ENCODE results near the gene CIBAR2. TPM values are rescaled to one million over a fixed set of nuclear protein-coding genes. Genes with fewer than 3 reads are reported as not detected.

CIBAR2 gene
- total RNA-seq, 1 donor from 2014 or later, result not detected

DNA sequence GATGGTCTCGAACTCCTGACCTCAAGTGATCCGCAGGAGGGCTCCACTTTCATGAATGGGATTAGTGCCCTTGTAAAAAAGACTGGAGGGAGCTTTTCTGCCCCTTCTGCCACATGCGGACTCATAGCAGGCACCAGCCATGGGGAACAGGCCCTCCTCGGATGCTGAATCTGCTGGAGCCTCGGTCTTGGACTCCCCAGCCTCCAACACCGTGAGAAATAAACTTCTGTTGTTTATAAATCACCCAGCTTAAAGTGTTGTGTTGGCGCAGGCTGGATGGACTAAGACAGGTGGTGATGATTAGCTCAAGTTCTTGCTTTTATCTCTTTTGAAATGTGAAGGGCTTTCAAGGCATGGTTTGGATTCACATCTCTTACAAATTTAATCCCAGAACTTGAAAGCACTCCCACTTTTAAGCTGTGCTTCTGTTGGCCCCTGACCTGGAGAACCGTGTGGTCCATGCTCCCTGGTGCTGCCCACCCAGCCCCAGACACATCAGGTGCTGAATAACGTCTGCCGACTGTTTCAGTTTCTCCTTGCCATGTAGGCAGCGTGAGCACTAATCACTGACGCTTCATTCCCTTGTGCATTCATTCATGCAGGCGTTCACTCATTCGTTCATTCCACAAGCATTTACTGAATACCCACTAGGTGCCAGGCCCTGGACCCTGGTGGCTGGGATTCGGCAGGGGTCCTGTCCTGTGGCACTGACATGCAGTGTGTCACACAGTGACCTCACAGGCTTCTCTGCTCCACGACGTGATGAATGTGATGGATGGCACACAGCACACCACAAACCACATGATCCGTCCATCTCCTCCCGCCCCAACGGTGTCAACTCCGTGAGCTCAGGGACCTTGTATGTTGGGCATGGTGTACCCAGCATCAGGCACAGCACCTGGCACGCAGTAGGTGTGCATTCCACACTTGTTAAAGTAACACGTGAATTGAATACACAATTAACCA is 8.9 kb downstream of the CIBAR2 start:
- DNase-seq (ENCODE audit: low spot score), result no peak

DNA sequence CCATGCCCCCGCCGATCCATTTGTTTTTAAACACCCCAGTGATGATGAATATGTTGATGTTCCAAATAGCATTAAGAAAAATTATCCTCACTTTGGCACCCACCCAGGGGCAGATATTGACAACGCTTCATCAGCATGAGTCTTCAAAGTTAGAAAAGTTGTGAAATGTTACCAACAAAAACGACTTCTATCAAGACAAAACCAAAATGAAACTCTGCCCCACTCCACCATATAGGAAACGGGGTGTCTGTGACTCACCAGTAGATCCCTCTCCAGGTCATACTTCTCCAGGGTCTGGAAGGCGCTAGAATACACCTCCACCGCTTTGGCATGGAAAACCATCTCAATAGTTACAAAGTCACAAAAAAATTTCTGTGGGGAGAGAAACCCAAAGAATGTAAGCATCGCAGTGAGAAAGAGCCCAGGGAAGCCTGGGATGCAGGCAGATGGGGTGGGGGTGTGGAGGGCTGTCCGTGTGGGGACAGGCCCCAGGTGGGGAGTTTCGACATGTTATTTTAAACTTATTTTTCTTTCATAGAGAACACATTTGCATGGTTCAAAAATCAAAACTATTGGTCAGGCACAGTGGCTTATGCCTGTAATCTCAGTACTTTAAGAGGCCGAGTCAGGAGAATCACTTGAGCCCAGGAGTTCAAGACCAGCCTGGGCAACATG is 10.2 kb downstream of the CIBAR2 start:
- DNase-seq (ENCODE audit: low spot score), result no peak

DNA sequence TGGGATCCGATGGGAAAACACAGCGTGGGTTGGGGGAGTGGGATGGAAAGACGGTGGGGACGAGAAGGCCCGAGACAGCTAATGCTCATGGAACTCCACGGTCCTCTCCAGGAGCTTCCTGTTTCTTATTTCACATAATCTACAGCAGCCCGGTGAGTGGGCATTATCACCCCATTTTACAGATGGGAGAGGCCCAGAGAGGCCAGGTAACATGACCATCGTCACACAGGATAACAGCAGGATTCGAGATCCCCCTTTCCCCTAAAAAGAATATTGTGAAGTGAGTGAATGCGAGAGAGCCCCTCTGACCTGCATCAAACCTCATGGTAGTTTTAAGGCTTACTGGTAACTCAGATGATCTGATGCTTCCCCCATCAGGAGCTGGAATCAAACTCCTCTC is 12.0 kb downstream of the CIBAR2 start:
- DNase-seq (ENCODE audit: low spot score), result no peak

DNA sequence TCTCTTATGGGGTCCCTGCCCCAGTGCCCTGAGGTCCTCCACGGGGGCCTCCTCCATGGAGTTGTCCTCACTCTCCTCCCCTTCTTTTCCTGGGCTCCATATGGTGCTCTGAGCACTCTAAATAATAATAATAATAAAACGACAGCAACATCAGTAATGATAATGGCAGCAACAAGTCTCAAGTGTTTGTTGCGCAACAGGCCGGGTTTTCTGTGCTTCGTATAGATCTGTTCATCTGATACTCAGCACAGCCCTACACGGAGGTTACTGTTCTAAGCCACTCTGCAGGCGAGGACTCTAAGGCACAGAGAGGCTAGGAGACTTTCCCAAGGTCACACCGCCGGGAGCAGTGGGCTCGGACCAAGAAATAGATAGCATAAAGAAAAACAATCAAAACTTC is 13.7 kb downstream of the CIBAR2 start:
- no peak for DNase-seq (ENCODE audit: low spot score)

DNA sequence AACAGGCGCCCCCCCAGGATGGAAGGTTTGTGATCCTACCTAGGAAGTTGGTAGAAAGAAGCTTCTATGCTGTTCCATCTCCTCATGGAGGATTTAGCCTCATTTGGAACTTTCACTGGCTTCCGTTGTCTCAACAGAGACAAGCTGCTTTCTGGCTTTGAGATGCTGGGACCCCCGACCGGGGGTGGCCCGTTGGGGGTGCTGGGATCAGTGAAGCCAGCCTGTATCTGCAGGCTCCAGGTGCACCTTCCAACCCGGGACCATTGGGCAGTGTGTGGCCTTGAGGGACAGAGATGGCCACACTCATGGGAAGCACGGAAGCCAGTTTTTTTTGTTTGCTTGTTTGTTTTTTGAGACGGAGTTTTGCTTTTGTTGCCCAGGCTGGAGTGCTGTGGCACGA is 15.4 kb downstream of the CIBAR2 start:
- no peak for DNase-seq (ENCODE audit: low spot score)

DNA sequence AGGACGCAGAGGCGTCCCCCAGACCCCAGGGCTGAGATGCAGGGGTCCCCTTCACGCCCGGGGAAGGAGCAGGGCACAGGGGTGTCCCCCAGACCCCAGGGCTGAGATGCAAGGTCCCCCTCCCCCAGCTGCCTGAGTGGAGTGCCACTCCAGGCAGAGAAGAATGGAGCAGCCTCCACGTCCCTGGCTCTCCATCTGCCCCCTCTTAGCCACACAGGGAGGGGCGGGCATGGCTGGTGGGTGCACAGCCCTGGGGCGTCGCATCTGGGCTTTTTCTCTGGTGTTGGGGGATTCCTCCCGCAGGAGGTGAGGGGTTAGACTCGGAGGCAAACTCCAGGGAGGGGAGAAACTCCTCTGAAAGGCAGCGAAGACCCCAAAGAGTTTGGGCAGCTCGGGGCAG is 17.5 kb downstream of the CIBAR2 start:
- DNase-seq (ENCODE audit: low spot score), result no peak

DNA sequence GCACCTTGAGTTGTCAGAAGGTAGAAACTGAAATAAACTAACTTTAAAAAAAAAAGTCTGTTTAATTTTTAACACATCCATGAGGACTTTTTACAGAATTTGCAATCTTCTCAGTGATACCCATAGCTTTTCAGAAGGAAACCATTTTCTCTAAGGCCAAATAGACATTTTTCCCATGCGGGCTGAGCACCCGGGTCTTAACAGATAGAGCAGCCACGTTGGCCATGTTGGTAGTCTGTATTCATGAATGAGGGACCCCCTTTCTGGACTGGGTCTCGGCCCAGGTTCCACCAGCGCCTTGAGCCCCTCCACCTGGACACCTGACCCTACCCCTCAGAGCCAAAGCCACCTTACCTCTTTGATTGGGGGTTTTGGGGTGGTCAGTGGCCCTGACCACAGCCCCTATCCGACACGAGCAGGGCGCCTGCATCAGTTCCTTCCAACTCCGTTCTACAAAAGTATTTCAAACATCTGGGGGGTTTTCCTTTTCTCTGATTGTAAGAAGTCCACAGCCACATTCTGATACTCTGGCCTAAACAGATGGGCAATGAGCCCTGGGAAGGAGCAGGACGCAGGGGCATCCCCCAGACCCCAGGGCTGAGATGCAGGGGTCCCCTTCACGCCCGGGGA is 18.0 kb downstream of the CIBAR2 start:
- no peak for DNase-seq (ENCODE audit: low spot score)

DNA sequence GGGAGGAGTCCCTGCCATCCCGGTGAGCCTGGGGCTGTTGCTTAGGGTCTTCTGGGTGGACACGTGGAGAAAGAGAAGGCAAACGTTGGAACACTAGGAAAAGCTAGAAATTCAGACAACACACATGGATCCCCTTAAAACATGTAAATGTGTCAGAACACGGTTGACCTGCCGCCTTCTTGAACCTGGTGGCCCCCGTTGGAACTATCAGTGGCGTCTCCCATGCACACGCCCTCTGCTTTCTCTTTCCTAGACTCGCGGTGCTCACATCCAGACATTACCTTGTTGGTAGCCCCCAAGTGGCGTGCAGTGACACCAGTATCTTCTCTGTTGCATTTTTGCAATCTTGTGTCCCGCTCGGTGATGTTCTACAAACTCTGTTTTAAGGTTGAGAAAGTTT is 18.6 kb downstream of the CIBAR2 start:
- no peak for DNase-seq (ENCODE audit: low spot score)

DNA sequence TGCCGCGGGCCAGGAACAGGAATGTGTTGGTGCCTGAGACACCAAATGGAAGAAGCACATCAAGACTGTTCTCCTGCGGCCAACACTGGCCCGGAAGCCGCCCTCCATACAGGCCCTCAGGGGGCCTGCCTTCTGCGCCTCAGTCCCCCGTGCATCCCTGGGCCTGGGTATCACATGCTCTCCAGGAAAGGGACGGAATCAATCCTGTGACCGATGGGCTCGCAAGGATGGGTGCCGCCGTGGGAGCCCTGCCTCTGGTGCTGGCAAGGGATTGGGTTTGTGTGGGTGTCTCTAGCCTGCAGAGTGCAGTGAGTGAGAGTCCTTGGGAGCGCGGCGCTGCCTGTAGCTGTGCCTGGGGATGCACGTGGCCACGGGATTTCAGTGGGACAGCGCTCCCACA is 19.4 kb downstream of the CIBAR2 start:
- DNase-seq (ENCODE audit: low spot score), result no peak

DNA sequence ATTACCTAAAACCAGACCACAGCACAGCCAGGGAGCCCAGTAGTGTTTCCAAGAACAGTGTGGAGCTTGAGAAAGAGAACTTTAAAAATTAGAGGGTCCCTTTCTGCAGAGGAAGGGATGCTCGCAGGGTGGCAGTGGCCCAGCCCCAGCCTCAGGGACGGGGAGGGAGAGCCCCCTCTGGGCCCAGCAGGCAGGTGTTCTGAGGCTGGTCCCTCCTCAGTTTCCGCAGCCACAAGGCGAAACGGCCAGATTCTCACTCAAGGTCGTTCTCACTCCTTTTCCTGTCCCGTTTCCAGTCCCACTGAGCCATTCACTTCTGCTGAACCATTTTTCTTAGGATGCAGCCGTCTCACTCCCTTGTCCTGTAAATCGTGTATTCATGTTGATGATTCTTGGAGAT is 20.0 kb downstream of the CIBAR2 start:
- DNase-seq (ENCODE audit: low spot score), result no peak

DNA sequence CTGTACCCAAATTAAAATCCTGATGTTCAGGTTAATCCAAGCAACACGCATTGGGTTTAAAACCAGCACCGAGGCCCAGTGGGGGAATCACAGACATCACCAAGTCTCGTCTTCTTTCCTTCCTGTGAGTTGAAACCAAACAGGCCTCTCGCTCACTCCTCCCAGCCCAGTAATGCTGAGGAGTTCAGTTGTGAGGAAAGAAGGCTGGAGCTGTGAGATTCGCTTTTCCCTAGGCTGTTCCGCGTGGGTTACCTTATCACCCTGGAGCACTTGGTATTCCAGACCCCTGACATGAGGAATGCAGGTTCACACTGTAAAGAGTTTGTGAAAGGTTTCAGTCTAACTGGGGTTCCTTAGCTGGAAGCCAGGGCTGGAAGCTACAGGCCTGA is 20.8 kb downstream of the CIBAR2 start:
- DNase-seq (ENCODE audit: low spot score), result no peak

DNA sequence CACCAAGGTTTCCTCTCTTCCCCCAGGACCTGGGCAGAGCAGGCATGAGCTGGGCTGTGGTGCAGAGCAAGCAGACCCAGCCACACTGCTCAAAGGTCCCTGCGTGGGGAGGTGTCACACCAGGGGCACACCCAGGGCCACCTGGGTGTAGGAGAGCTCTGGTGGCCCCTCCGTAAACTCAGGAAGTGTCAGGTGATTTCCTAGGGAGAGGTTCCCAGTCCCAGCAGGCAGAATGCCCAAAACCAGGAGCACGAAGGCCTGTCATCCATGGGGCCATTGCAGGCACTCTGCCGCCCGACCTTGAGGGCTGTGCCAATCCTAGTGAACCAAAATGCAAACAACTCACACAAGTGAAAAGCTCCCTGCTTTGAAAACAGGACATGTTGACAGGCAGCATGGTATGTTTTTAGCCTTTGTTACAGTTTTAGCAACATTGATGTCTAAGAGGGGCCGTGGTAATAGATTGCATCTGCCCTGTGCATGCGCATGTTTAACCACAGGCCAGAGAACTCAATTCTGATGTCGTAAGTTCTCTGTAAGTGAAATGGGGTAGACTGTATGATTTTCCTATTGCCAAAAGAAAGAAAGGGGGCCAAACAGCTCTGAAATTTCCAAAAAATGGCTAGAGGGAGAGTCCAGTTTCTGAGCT is 21.3 kb downstream of the CIBAR2 start:
- no peak for DNase-seq (ENCODE audit: low spot score)

DNA sequence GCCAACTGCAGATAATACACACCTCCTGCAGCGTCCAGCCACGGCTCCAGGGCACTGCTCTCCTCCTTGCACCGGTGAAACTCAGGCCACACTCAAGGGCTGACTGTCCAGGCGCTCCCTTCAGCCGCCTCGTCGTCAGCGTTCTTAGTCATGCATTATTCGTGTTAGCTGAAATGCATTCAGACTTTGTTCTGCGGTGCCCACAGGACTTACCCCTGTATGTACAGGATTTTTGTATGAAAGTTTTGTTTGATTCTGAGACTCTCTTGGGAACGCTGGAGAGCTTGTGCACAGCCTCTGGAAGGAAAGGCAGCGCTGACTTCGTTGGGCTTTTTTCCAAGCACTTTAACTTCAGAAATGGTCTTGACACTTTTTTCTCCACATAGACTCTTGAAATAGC is 22.1 kb downstream of the CIBAR2 start:
- DNase-seq (ENCODE audit: low spot score), result no peak

DNA sequence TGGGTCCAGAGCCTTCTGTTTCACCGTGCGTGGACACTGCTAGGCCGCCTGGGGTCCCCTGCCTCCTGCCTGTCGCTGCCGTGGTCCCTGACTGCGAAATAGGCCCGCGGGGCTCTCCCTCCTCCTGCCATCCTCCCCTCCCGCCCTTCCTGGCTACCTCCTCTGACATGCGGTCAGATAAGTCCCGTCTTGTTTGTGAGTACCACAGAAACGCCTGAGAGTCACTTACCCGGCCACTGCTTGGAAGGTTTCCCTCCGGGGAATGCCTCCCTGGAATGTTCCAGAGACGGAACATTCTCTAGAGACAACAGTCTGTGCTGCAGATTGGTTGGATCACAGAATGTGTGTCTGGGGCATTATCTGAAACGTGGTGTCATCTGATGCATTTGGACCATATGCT is 22.7 kb downstream of the CIBAR2 start:
- DNase-seq (ENCODE audit: low spot score), result peak; percentile 24

DNA sequence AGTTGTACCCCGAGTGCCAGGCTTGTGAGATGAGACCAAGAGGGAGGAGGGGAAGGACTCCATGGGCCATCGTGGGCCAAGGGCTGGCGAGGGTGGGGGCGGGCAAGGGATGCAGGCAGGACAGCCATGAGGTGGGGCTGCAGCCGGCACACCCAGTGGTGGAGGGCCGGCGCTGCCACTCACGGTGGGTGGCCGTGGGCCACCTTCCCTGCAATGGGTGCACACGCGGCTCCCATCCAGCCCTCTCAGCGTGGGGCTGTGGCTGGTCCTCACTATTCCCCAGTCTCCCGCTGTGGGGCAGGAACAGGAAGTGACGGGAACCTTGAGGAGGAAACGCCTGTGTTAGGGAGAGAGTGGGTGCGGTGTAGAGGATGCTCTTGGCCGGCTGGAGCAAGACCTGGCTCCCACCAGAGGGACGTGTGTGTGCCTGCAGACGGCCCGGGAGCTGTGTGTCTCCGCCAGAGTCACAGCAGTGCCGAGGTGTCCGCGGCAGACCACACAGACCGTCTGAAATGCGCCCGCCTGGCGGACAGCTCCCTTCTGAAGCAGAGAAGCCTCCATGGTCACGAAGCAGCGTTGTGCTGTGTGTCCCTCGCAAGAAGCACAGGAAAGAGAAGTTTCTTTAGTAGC is 23.6 kb downstream of the CIBAR2 start:
- DNase-seq (ENCODE audit: low spot score), result no peak

DNA sequence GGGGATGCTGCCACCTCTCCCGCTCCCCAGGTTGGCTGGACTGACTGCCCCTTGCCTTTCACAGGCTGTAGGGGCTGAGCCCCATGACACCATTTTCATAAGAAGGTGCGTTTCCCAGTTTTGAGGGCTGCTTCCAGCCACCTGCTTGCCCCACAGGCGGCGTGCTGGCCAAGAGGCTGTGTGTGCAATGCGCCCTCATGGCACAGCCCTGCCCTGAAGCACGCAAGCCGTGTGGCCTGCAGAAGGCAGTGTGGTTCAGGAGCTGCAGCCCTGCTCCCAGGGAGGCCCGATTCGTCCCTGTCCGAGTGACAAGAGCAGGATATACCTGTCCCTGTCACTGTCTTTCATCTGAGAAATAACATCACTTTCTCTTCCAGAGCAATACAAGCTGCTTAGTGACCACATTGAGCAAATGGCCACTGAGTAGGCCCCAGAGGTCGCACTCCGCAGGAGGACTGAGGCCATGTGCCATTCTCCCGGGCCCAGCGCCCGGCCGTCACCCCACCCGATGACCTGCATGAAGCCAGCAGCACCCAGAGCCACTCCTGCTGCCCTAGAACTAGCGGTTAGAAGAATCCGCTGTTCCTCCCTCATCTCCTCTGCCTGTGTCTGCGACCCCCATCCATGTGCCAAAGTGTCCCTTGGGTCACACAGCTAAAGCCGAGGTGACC is 24.2 kb downstream of the CIBAR2 start:
- no peak for DNase-seq (ENCODE audit: low spot score)

DNA sequence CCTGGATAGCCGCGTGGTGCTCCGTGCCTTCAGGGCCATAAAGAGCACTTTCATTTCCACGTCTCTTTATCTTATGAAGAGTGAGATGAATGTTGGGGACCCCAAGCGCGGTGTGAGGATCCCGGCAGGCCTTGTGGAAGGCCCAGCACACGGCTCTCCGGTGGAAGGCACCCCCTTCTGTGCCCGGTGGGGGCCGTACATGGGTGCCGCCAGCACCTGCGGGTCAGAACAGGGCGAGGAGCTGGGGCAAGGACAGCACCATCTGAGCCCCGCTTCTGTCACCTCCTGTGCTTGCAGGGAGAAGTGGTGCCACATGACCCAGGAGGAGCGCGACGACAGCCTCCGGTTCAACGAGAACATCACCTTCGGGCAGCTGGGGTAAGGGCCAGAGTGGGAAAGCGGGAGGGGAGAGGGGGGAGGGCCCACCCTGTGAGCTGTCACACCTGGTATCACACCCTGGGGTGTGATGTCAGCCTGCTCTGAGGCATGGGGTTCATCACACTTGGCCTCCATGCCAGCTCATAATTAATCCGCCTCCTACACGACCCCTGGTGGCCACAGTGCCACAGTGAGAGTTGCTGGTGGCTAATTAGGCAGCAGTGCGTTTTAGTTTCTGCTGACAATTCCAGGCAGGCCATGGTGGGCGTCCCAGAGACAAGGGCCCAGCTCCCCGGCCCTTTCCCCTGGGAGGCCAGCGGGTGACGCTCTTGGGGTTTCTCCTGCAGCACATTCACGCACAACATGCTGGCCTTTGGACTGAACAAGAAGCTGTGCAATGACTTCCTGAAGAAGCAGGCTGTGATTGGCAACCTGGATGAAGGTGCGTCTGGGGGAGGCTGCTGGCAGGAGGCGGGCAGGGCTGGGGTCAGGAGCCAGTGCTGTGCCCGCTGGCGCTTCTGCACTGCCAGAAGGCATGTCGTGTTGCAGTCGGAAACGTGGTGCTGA is 25.7 kb downstream of the CIBAR2 start:
- peak; percentile 71 for DNase-seq (ENCODE audit: low spot score)

DNA sequence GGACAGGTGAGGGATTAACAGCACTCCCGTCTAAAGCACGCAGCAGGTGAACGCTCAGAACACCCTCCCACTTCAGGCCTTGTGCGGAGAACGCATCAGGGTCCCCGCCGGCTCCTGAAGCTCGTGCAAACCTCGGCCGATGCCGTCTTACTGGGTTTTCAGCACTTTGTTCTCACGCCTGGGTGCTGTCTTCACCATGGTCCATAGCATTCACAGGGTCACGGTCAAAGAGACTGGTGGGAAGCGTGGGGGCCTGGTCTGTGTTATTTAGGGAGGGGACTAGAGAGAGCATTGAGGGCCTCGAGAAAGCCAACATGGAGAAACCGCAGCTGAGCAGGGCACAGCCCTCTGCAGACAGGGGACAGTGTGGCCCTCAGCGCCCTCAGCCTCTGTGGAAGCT is 26.6 kb downstream of the CIBAR2 start:
- DNase-seq (ENCODE audit: low spot score), result no peak

DNA sequence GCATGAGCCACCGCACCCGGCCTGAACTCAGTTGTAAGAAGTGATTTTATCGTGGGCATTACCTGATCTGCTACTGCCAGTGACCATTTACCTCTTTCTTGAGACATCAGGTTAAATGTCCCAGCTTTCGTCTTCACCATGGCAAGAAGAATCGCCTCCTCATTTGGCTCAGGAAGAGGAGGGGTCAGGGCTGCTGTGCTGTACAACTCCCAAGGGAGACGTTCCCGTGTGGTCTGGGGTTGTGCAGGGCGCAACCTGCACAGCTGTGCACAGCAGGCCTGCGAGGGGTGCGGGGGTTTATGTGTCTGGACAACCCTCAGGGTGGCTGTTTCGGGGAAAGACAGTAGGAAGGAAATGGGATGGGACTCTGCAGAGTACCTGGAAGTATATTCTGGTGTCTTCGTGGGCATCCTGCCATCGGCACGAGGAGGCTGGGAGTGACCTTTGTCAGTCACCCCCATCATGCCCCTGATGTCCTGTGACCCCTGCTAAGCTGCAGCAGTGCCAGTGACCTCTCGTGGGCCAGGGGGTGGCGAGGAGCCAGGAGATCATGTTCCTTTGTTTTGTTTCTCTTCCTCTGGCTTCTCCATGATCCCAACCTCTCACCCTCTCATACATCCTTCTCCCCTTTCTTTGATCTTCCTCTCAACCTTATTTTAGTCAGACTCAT is 27.3 kb downstream of the CIBAR2 start:
- no peak for DNase-seq (ENCODE audit: low spot score)
